GM18868 (cell line): ENCODE data around the gene ADAM33.

Experiments used
- ATAC-seq: cut with Tn5 transposase; IDR thresholded peaks from one replicate; pipeline ENCODE4 v1.9.1; 2021; ENCODE audit warnings: mild to moderate bottlenecking, moderate library complexity; ENCODE audit not compliant: unreplicated experiment

Gene ADAM33

DNA sequence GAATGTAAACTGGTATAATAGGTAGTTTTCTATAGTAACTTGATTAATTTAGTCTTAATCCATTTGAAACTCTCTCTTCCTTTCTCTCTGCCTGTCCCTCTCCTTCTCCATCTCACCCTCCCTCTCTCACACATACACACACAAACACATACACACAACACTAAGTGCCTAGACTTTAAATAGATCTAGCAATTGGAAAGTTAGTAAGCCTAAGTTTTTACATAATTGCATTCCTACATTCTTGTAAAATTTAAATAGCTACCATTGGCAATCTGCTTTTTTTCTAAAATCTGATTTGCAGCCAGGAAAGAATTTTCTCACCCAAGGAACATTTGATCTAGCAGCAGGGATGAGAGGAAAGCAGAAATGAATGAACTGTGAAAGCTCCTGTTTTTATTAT, 34.3 kb downstream of the ADAM33 start:
- no peak for ATAC-seq

DNA sequence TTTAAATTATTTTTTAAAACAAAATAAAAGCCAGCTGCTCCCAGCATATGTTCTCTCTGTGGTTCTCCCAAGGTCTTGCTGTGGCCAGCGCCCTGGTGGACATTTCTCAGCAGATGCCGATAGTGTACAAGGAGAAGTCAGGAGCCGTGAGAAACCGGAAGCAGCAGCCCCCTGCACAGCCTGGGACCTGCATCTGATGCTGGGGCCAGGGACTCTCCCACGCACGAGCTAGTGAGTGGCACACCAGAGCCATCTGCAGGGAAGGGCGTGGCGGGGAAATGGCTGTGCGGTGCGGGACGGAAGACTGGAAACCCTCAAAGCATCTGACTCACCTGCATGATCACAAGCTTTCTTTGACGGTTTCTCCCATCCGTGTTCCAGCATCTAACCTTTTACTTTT, 35.2 kb downstream of the ADAM33 start:
- no peak for ATAC-seq

DNA sequence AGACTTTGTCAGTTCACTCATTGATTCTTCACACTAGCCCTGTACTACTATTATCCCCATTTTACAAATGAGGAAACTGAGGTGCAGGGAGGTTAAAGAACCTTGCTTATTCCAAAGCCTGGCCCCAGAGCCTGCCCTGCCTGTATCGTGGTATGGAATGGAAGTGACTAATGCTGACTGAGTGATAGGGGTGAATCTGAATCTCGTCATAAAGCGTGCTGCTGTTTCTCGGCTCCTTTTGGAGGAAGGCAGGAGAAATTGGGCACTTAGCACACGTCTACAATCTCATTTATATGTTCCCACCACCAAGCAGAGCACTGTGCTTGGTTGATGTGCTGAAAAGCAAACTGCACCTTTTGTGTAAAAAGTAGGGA, 35.8 kb downstream of the ADAM33 start:
- ATAC-seq = no peak

DNA sequence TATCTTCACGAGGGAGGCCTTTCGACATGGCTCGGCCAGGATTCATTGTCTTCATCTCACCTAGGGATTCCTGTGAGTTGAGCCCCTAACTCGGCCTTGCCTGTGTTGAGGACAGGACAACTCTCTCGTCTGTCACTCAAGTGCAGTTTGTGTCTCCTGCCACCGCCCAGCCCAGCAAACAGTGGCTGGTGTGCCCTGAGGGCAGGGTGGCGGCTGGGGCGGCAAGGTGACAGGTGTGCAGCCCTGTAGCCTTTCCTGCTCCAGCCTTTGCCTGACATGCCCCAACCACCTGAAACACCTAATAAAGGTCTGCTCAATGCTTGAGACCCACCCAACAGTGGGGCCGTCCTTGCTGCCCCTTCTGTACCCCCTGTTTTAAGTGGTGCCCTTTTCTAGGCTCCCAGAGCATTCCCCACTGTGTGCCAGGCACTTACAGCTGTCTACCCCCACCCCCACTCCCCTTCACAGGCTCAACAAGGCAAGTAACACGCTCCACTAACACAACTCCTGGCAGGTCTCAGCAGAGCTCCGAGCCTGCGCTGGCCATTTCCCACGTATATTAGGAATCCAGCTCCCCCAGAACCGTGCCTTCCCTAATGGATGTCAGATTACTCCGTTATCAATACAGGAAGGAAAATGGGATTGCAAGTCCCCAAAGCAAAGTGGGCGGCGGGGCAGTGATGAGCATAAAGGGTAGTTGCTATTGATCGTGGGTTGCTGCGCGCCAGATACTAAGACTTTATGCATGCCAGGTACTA, 36.3 kb downstream of the ADAM33 start:
- ATAC-seq = no peak

DNA sequence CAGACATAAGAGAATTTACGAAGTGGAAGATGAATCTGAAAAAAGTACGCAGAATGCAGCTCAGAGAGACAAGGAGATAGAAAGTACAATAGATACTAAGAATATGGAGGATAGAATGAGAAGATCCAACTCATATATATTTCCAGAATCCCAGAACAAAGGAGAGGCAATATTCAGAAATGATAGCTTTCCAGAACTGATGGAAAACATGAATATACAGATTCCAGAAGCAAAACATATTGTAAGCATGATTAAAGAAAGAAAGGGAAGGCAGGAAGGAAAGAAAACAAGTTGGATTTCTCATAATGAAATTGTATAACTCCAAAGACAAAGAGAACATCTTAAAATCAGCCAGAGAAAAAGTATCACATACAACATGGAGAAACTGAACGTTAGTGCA, 41.6 kb downstream of the ADAM33 start:
- ATAC-seq = no peak

DNA sequence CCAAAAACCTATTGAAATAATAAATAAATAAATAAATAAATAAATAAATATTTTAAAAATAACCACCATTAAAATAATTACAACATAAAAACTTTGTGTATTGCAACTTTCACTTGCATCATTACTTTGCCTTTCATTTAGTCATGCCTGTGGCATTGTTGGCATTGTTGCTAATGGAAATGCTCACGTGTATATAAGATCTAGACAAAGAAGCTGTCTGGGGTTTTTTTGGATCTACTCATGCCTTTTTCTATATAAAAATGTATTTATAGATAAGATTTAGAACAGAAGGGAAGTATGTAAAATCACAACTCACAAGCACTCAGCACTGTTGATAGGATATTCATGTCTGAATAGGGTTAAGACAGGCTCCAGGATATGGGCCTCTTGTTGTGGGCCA, 46.5 kb downstream of the ADAM33 start:
- no peak for ATAC-seq

DNA sequence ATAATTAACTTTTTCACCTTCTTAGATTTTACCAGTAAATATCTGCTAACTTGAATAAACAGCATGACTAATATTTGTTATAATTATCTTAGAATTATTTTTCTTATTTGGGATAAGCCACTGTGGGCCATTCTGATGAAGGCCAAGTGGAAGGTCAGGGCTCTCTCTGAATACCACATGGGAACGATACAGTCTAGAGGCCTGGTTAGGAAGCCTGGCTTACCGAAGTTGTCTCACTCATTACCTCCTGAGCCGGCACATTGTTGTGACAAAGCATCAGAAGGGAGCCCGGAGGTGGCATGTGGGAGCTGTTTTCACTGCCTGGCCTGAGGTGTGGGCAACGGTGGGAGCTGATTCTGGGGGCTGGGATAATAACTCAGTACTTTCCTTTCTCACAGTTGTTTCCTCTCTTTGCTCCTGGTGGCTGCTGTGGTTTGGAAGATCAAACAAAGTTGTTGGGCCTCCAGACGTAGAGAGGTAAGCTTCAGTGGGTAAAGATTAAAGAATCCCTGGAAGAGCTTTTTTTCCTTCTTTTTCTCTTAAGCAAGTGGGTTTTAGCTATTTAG, 47.8 kb downstream of the ADAM33 start:
- ATAC-seq = no peak

DNA sequence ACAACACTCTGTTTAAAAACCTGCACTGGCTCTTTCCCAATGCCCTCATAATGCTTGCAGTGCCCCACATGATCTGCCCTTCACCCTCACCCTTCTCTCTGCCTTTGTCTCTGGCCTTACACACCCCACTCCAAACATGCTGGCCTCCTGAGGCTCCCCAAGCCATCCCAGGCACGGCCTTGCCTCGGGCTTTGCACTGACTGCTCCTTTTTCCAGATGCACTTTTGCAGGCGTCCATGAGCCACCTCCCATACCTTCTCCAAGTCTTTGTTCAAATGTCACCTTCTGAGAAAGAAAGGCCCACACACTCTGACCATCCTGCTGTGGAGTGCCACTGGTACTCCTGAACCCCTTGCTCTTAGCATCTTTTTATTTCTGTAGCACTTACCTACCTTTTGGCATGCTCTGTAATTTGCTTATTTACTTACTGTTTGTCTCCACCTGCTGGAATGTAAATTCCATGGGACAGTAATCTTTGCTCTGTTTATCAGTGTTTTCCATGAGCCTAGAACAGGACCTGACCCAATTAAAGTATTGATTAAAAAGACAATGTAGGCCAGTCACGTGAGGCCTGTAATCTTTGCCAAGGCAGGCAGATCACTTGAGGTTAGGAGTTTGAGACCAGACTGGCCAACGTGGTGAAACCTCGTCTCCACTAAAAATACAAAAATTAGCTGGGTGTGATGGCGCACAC, 49.4 kb downstream of the ADAM33 start:
- no peak for ATAC-seq

DNA sequence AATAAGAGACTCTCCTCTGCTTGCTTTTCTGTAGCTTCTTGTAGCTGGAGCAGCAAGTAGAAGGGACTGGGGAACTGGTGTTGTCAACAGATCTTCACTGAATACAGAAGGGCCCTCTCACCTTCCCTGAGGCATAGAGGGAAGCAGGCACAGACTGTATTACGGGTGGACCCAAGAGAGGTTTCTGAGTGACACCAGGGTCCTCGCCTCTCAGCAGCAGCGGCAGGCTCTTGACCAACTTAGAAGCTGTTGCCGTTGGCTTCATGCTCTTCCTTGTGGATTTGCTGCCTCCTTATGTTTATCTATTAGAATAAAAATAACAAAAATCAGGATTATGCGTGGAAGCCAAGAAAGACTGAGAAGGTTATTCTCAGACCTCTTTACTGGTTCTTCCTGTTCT, 50.3 kb downstream of the ADAM33 start:
- ATAC-seq = no peak

DNA sequence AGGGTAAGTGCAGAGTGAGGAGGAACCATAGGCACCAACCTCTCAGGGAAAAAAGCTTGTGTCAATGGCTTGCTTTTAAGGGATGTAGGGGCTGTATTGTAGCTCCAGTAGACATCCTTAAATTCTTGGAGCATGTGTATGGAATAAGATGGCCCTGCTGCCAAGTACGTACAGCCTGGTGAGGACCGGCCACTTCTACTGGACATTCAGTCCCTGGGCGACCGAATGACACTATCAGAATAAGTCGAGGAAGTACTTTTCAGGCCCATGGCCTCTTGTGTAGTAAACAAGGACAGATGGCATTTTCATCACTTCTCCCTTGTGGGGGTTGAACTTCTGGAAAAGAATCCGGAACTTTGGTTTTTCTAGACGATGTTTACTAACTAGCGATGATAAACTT, 51.4 kb downstream of the ADAM33 start:
- no peak for ATAC-seq

DNA sequence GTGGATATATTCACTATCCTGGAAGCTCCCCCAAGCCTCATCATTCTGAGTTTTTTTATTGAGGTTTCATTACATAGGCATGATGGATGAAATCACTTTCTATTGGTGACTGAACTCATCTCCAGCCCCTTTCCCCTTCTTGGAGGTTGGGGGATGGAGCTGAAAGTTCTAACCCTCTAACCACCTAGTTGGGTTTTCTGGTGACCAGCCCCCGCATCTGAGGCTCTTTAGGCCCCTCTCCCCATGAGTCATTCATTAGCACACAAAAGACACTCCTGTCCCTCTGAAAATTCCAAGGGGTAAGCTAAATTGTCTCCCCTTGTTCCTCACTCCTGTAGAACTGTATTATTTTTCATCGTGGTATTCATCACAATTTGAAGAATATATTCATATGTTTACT, 51.9 kb downstream of the ADAM33 start:
- no peak for ATAC-seq

DNA sequence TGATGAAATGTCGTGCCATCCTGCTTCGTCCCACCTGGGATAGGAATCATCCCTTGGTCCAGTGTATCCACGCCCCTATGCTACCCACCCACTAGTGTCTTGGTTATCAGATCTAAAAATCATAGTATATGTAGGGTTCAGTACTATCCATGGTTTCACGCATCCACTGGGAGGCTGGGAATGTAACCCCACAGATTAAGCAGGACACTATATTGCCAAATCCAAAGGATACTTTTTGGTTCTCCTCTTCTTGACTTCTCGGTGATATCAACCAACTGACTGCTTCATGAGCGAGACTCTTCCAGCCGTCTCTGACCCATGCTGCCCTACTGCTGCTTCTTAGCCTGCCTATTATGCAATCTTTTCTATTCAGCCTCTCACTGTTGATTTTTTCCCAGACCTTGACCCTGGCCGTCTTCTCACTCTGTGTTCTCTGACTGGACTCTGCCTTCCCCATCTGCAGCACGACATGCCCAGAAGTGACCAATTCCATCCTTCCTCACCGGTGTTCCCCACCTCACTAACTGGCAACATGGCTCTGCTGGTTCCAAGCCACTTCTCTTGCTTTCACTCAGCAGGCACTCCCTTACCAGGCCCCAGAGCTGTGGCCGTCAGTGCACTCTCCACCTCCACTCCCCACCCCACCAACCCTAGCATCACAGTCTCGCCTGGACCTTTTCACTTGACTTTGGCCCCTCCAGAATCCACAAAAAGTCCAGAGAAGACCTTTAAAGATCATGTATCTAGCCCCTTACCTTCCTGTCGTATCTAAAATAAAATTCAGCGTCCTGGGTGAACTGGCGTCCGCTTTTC, 53.1 kb downstream of the ADAM33 start:
- no peak for ATAC-seq

DNA sequence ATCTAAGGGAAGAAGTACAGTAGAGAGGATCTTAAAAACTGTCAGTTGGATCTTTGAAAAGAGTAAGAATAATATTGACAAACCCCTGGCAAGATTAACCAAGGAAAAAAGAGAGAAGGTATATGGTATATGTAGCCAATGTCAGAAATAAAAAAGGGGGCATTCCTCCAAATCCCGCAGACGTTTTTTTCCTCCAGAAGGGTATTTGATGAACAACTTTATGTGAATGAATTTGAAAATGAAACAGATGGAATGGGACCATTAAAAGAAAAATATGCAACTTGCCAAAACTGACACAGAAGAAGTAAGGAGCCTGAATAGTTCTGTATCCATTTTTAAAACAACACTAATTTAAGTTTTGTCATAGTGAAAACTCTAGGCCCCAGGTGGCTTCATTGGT, 54.3 kb downstream of the ADAM33 start:
- ATAC-seq = no peak

DNA sequence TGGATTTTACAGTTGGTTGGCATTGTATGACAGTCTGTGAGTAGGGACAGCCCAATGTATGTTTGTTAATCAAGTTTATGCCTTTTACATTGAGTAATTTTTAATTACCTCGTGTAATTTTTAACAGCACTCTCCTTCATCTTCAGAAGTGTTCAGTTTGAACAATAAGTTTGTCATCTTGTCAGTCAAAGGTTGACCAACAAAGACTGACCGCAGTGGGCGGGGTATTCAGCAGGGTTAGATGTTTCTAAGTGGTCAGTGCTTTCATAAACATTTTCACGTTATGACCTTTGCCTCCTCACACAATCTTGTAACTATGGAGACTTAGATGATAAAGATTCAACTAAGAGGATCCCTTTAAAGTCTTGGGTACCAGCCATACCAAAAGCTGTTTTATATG, 59.4 kb downstream of the ADAM33 start:
- no peak for ATAC-seq

DNA sequence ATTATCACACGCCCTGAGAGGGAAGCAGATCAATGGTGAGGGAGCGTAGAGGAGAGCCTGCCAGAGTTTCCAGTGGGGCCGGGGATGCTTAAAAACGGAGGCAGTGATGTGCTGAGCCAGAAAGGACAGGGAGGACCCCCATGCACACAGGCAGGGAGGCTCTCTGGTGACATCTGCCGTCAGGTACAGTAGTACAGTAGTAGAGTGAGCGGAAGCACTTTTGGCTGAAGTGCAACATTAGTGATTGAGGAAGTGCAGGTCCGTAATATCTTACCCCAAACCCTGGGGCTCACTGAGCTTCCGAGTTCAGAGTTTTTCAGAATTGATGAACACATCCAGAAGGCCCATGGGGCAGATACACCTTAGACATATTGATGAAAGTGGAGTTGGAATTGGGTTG, 60.7 kb downstream of the ADAM33 start:
- ATAC-seq = no peak
